Right atrium auricular region (tissue), 2 donors: ENCODE data around the gene RASGRF1. TPM values are rescaled to one million over a fixed set of nuclear protein-coding genes. Genes with fewer than 3 reads are reported as not detected.

Source experiments
- DNase-seq: peaks from one replicate; pipeline ENCODE4 v3.0.0-alpha.2; 2019; ENCODE audit warnings: low spot score
- H3K27ac ChIP-seq, 2 donors: fragments of 200-600 bp; sonication (generic); 1 replicate in 1 of 2; 2 replicates in 1 of 2; pipeline ENCODE4 v1.5.1; 2016 to 2019
- H3K27me3 ChIP-seq, 2 donors: fragments of 200-600 bp; sonication (generic); one replicate each; pipeline versions ENCODE4 v1.5.1 to v1.6.0; 2017 to 2019
- H3K36me3 ChIP-seq: fragments of 200-600 bp; sonication (generic); one replicate; pipeline ENCODE4 v1.5.1; 2016
- H3K4me1 ChIP-seq, 2 donors: fragments of 200-600 bp; sonication (generic); one replicate each; pipeline versions ENCODE4 v1.5.1 to v1.6.0; 2017 to 2019
- H3K4me3 ChIP-seq, 2 donors: fragments of 200-600 bp; sonication (generic); 1 replicate in 1 of 2; 2 replicates in 1 of 2; pipeline ENCODE4 v1.5.1; 2017 to 2019; ENCODE audit warnings: mild to moderate bottlenecking in 1 of 2, moderate library complexity in 1 of 2
- H3K9me3 ChIP-seq, 2 donors: fragments of 200-600 bp; sonication (generic); one replicate each; pipeline ENCODE4 v1.5.1; 2019
- CTCF ChIP-seq, 2 donors: fragments of 200-600 bp; sonication (generic); IDR thresholded peaks; one replicate each; pipeline ENCODE4 v1.5.1; 2019; ENCODE audit warnings: antibody characterized with exemption in 2 of 2
- total RNA-seq, 2 donors: library from RNA; depleted of rRNA; stranded (reverse); fragments of >200 nt; gene quantifications; one replicate each; pipeline ENCODE4 v1.1.0, GENCODE V29; 2016

RASGRF1 gene
- total RNA-seq, 2 donors from 2014 or later, result 1.0 TPM; not detected in 1

- H3K27me3 ChIP-seq, result no peaks in the 10 kb centered on the region
- no peak overlapping the region for H3K27ac ChIP-seq
- TF ChIP-seq CTCF (IDR thresholded peaks at IDR 0.05), result no peak
- H3K4me1 ChIP-seq, result no peaks in the 10 kb centered on the region
- H3K36me3 ChIP-seq, result no peaks in the 10 kb centered on the region
- DNase-seq, result no peak
- no peak overlapping the region for H3K4me3 ChIP-seq
- no peaks in the 10 kb centered on the region for H3K9me3 ChIP-seq
These were observed 113.9 kb downstream of the RASGRF1 start for GRCh38 chr15:78976691-78977090.

GRCh38 chr15:78974272-78974918 is 116.2 kb downstream of the RASGRF1 start:
- H3K4me1 ChIP-seq, result no peaks in the 10 kb centered on the region
- no peak overlapping the region for H3K27ac ChIP-seq
- H3K36me3 ChIP-seq, result no peaks in the 10 kb centered on the region
- no peak for DNase-seq
- H3K9me3 ChIP-seq, result no peaks in the 10 kb centered on the region
- TF ChIP-seq CTCF (IDR thresholded peaks at IDR 0.05), result no peak
- H3K4me3 ChIP-seq, result no peak overlapping the region
- H3K27me3 ChIP-seq, result no peaks in the 10 kb centered on the region

- H3K4me1 ChIP-seq, result no peaks in the 10 kb centered on the region
- H3K36me3 ChIP-seq, result no peaks in the 10 kb centered on the region
- H3K27me3 ChIP-seq, result no peaks in the 10 kb centered on the region
- no peak overlapping the region for H3K27ac ChIP-seq
- H3K4me3 ChIP-seq, result no peak overlapping the region
- no peak for TF ChIP-seq CTCF (IDR thresholded peaks at IDR 0.05)
- H3K9me3 ChIP-seq, result no peaks in the 10 kb centered on the region
- no peak for DNase-seq
These were observed 120.8 kb downstream of the RASGRF1 start for GRCh38 chr15:78969687-78970349.

- Histone ChIP-seq H3K4me1 (no peaks in the 10 kb centered on the region), H3K4me3 (no peak overlapping the region), H3K27me3 (no peaks in the 10 kb centered on the region), H3K9me3 (no peaks in the 10 kb centered on the region), H3K36me3 (no peaks in the 10 kb centered on the region), H3K27ac (no peak overlapping the region)
- no peak for TF ChIP-seq CTCF (IDR thresholded peaks at IDR 0.05)
- DNase-seq, result no peak
These were observed 121.9 kb downstream of the RASGRF1 start for GRCh38 chr15:78968539-78969271.

GRCh38 chr15:78968114-78968513 is 122.5 kb downstream of the RASGRF1 start:
- TF ChIP-seq CTCF (IDR thresholded peaks at IDR 0.05), result no peak
- no peaks in the 10 kb centered on the region for H3K36me3 ChIP-seq
- no peaks in the 10 kb centered on the region for H3K4me1 ChIP-seq
- H3K27me3 ChIP-seq, result no peaks in the 10 kb centered on the region
- DNase-seq, result no peak
- no peaks in the 10 kb centered on the region for H3K9me3 ChIP-seq
- no peak overlapping the region for H3K4me3 ChIP-seq
- H3K27ac ChIP-seq, result no peak overlapping the region
